GM12801 (cell line): ENCODE results near the gene TBX3.

Source experiments
- TF ChIP-seq, protein P1 (sequence below): IDR thresholded peaks from one replicate; pipeline ENCODE4 v1.5.1; 2011; ENCODE audit warnings: control low read depth; ENCODE audit not compliant: insufficient read length; ENCODE audit errors: extremely low read depth

The TBX3 gene

DNA sequence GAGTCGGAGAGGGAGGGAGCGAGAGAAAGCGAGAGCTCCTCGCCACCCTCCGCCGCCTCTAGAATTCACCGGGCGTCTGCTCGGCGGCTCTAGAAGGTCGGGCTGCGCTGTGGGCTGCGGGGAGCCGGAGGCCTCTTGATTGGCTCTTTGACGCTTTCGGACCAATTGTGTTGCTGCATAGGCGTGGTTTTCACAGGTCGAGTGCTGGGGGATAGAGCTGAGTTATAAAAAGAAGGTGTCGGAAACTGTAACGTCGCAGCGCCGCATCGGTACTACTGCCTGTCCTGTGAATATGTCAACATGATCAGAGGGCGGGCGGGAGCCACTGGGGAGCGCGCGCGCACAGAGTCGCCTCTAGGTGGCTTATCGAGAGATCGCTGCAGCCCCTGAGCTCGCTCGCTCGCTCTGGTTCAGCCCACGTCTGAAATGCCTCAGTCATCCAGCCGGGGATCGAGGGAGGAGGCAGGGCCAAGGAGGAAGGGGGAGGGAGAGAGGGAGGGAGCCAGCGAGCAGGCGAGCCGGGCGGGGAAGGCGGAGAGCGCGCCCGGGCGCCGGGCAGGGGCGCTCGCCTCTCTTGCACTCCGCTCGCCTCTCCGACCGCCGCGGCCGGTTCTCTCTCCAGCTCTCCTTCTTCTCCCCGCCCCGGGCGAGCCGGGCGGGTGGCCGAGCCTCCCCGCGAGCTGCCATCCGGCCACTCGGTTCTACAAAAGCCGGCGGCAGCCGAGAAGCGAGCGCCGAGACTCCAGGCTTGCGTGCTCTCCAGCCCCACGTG, at the start of gene TBX3:
TBX3 (minus strand) TSS at position 78 of the 772 bp plus-strand sequence. CDS start 975 bp downstream, outside the sequence.
- TF ChIP-seq, protein P1, sequence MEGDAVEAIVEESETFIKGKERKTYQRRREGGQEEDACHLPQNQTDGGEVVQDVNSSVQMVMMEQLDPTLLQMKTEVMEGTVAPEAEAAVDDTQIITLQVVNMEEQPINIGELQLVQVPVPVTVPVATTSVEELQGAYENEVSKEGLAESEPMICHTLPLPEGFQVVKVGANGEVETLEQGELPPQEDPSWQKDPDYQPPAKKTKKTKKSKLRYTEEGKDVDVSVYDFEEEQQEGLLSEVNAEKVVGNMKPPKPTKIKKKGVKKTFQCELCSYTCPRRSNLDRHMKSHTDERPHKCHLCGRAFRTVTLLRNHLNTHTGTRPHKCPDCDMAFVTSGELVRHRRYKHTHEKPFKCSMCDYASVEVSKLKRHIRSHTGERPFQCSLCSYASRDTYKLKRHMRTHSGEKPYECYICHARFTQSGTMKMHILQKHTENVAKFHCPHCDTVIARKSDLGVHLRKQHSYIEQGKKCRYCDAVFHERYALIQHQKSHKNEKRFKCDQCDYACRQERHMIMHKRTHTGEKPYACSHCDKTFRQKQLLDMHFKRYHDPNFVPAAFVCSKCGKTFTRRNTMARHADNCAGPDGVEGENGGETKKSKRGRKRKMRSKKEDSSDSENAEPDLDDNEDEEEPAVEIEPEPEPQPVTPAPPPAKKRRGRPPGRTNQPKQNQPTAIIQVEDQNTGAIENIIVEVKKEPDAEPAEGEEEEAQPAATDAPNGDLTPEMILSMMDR, result no peak

DNA sequence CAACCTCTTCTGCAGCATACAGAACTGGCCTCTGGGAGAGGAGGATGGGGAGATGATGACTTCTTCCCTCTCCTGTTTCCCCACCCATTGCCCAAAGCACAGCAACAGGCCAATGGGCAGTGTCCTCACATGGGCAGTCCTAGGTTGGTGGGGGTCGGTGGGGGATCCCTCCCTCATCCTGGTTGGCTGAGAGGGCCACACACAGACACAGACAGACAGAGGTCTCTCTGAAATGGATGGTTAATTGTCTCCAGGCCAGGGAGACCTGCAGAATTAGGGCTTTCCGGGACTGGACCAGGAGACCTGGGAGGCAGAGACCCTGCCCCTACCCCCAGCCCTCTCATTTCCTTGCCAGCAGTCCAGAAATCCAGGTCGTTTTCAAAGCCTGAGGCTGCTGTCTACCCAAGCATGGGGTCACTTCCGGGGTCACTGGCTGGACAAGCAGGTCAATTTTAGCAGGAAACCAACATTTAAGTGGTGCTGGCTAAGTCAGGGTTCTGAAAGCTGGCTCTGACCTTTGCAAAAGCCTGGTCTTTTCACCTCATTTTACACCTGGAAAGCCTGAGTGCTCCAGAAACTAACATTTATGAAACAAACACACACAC, 48.6 kb upstream of the TBX3 start:
- TF ChIP-seq, protein P1, result no peak

DNA sequence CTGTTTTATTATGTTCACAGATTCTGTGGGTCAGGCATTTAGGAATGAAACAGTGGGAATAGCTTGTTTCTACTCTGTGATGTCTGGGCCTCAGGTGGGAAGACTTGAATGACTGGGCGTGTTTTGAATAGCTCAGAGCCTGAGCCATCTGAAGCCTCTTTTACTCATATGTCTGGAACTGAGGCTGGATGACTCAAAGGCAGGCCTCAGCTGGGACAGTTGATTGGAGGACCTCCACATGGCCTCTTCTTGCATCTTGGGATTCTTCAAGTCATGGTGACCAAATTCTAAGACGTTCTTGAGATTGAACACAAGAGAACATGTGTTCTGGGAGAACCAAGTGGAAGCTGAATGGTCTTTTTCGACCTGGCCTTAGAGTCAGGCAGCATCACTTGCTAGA, 45.8 kb upstream of the TBX3 start:
- TF ChIP-seq, protein P1, result no peak

DNA sequence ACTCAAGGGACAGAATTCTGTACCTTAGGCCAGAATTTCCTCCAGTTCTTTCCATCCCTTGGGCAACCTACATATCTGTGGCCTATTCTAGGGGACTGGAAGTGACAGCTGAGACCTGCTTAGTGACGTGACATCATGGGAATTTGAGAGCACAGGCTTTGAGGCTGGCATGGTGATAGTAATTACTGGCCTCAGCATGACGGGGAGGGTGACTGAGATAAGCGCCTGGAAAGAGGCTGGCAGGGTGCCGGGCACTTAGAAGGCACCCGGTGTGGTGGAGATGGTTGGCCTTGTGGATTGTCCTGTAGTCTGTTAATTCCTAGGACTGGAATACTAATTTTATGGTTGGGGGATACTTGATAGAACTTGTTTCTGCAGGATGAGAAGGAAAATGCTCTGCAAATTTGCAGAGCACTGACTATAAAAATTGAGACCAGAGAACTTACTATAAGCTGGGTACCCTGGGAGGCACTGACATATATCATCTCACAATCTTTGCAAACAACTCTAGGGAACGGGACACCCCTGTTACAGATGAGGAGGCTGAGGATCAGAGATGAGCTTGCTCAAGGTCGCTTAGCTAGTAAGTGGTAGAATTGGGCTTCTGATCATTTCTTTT, 42.2 kb upstream of the TBX3 start:
- TF ChIP-seq, protein P1, result no peak

DNA sequence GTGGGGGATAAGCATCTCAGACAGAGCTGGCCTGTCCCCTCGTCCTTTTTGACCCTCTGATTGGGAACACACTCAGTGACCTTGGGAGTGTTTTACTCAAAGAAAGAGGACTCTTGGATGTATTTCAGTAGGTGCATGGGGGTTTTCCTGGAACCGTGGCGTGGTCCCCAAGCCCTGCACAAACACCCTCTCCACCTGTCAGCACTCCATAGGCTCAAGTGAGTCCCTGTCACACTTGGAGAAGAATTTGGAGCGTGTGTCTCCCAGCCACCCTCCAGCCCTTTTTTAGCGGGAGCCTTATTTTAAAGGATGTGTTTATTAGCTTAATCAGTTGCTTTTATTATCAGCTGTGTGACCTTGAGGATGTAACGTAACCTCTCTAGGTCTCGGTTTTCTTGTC, 37.3 kb upstream of the TBX3 start:
- TF ChIP-seq, protein P1, result no peak

DNA sequence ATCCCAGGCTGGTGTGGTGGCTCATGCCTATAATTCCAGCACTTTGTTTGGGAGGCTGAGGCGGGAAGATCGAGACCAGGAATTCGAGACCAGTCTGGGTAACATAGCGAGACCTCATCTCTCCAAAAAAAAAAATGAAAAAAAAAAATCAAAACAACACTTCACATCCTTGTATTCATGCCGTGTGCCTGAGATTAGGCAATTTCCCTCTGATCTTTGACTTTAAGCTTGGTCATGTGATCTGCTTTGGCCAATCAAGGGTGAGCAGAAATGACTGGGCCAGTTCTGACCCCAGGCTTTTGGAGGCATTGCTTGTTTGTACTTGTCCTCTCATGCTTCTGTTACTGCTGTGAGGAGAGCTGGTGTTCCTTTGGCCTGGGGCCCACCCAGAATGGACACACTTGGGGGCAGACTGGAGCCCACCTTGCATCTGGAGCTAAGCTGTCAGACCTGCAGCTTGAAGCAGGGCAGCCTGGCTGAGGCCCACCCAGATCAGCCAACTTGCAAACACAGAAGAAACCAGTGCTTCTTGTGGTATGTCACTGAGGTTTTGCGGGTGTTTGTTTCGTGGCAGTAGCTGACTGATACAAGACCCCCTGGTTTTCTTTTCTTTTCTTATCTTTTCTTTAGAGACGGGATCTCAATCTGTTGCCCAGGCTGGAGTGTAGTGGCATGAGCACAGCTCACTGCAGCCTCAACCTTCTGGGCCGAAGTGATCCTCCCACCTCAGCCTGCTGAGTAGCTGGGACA, 29.7 kb upstream of the TBX3 start:
- TF ChIP-seq, protein P1, result no peak

DNA sequence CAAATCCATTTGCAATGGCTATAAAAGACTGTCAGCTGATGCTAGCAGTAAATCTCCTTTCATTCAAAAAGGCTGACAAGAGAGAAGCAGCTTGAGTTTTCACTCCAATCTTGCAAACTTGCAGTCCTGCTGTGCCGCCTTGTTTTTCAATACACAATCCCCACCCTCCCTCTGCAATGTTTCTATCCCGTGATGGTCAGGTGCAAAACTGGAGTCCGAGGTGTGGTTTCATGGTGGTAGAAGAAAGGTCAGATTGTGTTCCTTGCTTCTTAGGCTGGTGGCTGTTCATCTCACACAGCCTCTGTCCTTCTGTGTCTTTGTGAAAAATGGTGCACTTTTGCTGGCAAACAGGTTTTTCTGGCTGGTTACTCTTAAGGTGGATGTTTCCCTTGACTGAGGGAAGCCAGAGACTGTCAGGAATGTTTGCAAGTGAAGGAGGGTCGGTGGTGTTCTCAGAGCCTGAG, 27.7 kb upstream of the TBX3 start:
- TF ChIP-seq, protein P1, result no peak
